Measurements from ENCODE around the gene ZEB1. TPM values are rescaled to one million over a fixed set of nuclear protein-coding genes. Genes with fewer than 3 reads are reported as not detected.

The ZEB1 gene
- polyA plus RNA-seq (2013, experiment 1 of 2), result 4.6 TPM
- 9.0 TPM for polyA plus RNA-seq (2013, experiment 2 of 2)

DNA sequence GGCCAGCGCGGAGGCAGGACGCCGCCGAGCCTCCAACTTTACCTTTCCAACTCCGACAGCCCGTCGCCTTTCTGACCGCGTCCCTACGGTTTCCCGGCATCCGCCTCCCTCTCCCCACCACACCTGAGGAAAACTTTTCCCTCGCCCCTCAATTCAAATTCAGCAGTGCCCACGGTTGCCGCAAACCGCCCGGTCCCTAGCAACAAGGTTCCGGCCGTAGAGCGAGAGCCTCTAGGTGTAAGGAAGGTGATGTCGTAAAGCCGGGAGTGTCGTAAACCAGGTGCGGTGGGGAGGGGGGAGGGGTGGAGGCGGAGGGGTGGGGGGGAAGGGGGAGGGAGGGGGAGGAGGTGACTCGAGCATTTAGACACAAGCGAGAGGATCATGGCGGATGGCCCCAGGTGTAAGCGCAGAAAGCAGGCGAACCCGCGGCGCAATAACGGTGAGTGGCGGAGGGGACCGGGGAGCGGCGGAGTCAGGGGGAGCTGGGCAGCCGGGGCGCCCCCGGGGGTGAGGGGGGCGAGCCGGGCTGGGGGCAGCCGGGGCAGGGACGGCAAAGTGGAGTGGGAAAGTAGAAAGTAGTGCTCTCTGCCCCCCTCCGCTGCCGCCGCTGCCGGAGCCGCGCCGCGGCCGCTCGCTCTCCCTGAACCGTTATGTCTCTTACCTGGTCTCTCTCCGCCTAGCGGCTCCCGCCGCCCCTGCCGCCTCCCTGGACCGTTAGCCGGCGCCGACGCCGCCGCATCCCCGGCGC is at the start of gene ZEB1:
Gene ZEB1, plus strand, starts transcription at position 363 of the 748 bp plus-strand sequence. Its CDS starts 19 bp downstream, at position 382.
- H3K27me3 ChIP-seq (ENCODE audit: insufficient read depth, low read length), result peaks cover 72% of the 10 kb centered on the region
- under 1% methylated on average over 66 of the region's 71 CpGs for WGBS
- peak within 1 kb of the TSS; percentile 66 for H3K9ac ChIP-seq (ENCODE audit: low read depth, low read length)
- no peaks in the 10 kb centered on the region for H3K9me3 ChIP-seq (ENCODE audit: insufficient read depth, low read depth, low read length)
- H3K4me3 ChIP-seq (ENCODE audit: low read length), result peak within 1 kb of the TSS; percentile 100
- H3K4me1 ChIP-seq (ENCODE audit: insufficient read depth, low read length), result peaks cover 8% of the 10 kb centered on the region; the same call in 1 of the 2 replicates
- H3K27ac ChIP-seq (ENCODE audit: low read depth, low read length), result peak within 1 kb of the TSS; percentile 34; the same call in 1 of the 2 replicates
- H3K36me3 ChIP-seq (ENCODE audit: insufficient read depth, low read length), result no peaks in the 10 kb centered on the region

DNA sequence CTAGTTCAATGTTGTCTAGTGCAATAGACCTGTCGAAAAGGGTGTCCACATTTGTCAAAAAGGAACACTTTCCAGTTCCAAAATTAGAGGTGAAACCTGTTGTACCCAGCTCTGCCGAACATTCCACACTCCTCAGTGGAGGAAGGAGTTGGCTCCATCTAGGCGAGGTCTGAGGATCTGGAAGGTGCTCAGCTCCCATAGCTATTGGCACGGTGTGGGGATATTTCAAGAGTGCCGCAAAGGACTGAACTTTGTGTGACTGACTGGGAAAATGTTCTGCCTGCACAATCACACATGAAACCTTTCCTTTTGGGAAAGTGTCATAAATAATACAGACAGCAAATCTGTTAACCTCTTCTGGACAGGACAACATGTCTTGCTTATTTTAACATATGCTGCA is 48.1 kb upstream of the ZEB1 start:
- WGBS, result 96% methylated on average over 5 of the region's 5 CpGs
- Histone ChIP-seq H3K4me1 (ENCODE audit: insufficient read depth, low read length) (no peaks in the 10 kb centered on the region), H3K4me3 (ENCODE audit: low read length) (no peak overlapping the region), H3K27ac (ENCODE audit: low read depth, low read length) (no peak overlapping the region), H3K9me3 (ENCODE audit: insufficient read depth, low read depth, low read length) (no peaks in the 10 kb centered on the region), H3K36me3 (ENCODE audit: insufficient read depth, low read length) (no peaks in the 10 kb centered on the region), H3K27me3 (ENCODE audit: insufficient read depth, low read length) (no peaks in the 10 kb centered on the region), H3K9ac (ENCODE audit: low read depth, low read length) (no peak overlapping the region)

GRCh38 chr10:31272841-31273240 is 46.2 kb upstream of the ZEB1 start:
- H3K9me3 ChIP-seq (ENCODE audit: insufficient read depth, low read depth, low read length), result no peaks in the 10 kb centered on the region
- no peaks in the 10 kb centered on the region for H3K4me1 ChIP-seq (ENCODE audit: insufficient read depth, low read length)
- no peaks in the 10 kb centered on the region for H3K36me3 ChIP-seq (ENCODE audit: insufficient read depth, low read length)
- WGBS, result 94% methylated on average over 1 of the region's 1 CpG
- no peak overlapping the region for H3K4me3 ChIP-seq (ENCODE audit: low read length)
- H3K9ac ChIP-seq (ENCODE audit: low read depth, low read length), result no peak overlapping the region
- no peak overlapping the region for H3K27ac ChIP-seq (ENCODE audit: low read depth, low read length)
- no peaks in the 10 kb centered on the region for H3K27me3 ChIP-seq (ENCODE audit: insufficient read depth, low read length)

DNA sequence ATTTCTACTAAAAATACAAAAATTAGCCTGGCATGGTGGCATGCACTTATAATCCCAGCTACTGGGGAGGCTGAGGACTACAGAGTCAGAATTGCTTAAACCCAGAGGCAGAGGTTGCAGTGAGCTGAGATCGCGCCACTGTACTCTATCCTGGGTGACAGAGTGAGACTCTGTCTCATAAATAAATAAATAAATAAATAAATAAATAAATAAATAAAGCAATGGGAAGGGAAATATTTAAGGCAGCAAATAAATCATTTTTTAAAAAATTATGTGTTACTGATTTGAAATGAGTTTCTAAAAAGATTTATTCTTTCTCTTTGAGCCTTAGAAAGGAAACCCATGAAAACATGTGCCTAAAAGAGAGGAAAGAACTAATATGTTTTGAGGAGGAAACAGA is 45.2 kb upstream of the ZEB1 start:
- no peak overlapping the region for H3K4me3 ChIP-seq (ENCODE audit: low read length)

GRCh38 chr10:31274310-31274709 is 44.7 kb upstream of the ZEB1 start:
- Histone ChIP-seq H3K9me3 (ENCODE audit: insufficient read depth, low read depth, low read length) (no peaks in the 10 kb centered on the region), H3K4me1 (ENCODE audit: insufficient read depth, low read length) (no peaks in the 10 kb centered on the region), H3K4me3 (ENCODE audit: low read length) (no peak overlapping the region), H3K36me3 (ENCODE audit: insufficient read depth, low read length) (no peaks in the 10 kb centered on the region), H3K27ac (ENCODE audit: low read depth, low read length) (no peak overlapping the region), H3K9ac (ENCODE audit: low read depth, low read length) (no peak overlapping the region), H3K27me3 (ENCODE audit: insufficient read depth, low read length) (no peaks in the 10 kb centered on the region)
- WGBS, result 80% methylated on average over 2 of the region's 2 CpGs

More for the DNA sequence above, 45.2 kb upstream of the ZEB1 start:
- H3K9ac ChIP-seq (ENCODE audit: low read depth, low read length), result no peak overlapping the region
- no peaks in the 10 kb centered on the region for H3K4me1 ChIP-seq (ENCODE audit: insufficient read depth, low read length)
- H3K9me3 ChIP-seq (ENCODE audit: insufficient read depth, low read depth, low read length), result no peaks in the 10 kb centered on the region
- no peak overlapping the region for H3K27ac ChIP-seq (ENCODE audit: low read depth, low read length)
- no peaks in the 10 kb centered on the region for H3K27me3 ChIP-seq (ENCODE audit: insufficient read depth, low read length)
- no CpG with 5 or more reads among the region's 2 CpGs for WGBS
- no peaks in the 10 kb centered on the region for H3K36me3 ChIP-seq (ENCODE audit: insufficient read depth, low read length)

DNA sequence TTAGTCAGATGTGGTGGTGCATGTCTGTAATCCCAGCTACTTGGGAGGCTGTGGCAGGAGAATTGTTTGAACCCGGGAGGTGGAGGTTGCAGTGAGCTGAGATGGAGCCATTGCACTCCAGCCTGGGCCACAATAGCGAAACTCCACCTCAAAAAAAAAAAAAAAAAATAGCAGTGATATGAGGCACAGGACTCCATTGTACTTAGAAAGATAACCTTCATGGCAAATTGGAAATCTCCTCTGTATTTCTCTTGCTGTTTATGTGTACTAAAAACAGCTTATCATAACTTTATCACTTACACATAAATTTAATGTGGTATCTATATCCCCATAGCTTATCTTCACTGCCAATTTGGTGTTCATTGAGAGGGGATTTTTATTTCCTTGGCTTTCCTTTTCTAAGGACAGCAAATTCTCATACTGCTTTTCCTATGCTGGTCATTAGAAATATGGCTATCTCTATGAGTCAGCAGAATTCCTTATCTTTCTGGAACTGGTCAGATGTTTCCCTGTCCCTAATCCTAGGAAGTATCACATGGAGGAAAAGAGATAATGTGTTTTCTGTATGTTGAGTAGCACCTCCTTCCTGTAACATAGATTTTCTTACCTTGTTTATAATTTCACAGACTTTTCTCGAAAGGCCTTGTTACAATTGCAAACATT is 40.6 kb upstream of the ZEB1 start:
- no peaks in the 10 kb centered on the region for H3K4me1 ChIP-seq (ENCODE audit: insufficient read depth, low read length)
- no peak overlapping the region for H3K4me3 ChIP-seq (ENCODE audit: low read length)
- H3K9ac ChIP-seq (ENCODE audit: low read depth, low read length), result no peak overlapping the region
- H3K27me3 ChIP-seq (ENCODE audit: insufficient read depth, low read length), result no peaks in the 10 kb centered on the region
- H3K9me3 ChIP-seq (ENCODE audit: insufficient read depth, low read depth, low read length), result 0 out of 2 replicates have a peak, but pooled peaks cover 6% of the 10 kb centered on the region
- WGBS, result 98% methylated on average over 3 of the region's 3 CpGs
- H3K36me3 ChIP-seq (ENCODE audit: insufficient read depth, low read length), result no peaks in the 10 kb centered on the region
- no peak overlapping the region for H3K27ac ChIP-seq (ENCODE audit: low read depth, low read length)

DNA sequence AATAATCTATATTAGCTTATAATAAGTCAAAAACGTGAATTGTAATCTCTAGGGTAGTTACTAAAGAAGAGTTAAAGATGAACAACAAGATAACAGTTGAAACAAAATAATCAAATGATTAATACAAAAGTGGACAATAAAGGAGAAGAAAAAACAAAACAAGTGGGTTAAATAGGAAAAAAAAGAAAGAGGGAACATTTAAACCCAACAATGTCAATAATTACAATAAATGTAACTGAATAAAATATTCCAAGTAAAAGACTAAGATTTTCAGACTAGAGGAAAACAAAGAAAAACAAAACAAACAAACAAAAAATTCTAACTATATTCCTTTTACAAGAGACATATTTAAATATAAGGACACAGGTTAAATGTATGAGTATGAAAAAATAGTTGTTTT is 38.0 kb upstream of the ZEB1 start:
- H3K27me3 ChIP-seq (ENCODE audit: insufficient read depth, low read length), result no peaks in the 10 kb centered on the region
- H3K4me1 ChIP-seq (ENCODE audit: insufficient read depth, low read length), result no peaks in the 10 kb centered on the region
- H3K27ac ChIP-seq (ENCODE audit: low read depth, low read length), result no peak overlapping the region
- H3K4me3 ChIP-seq (ENCODE audit: low read length), result no peak overlapping the region
- H3K36me3 ChIP-seq (ENCODE audit: insufficient read depth, low read length), result no peaks in the 10 kb centered on the region
- no peak overlapping the region for H3K9ac ChIP-seq (ENCODE audit: low read depth, low read length)
- no CpG with 5 or more reads among the region's 1 CpG for WGBS
- 0 out of 2 replicates have a peak, but pooled peaks cover 6% of the 10 kb centered on the region for H3K9me3 ChIP-seq (ENCODE audit: insufficient read depth, low read depth, low read length)

- no peaks in the 10 kb centered on the region for H3K4me1 ChIP-seq (ENCODE audit: insufficient read depth, low read length)
- H3K4me3 ChIP-seq (ENCODE audit: low read length), result no peak overlapping the region
- H3K9ac ChIP-seq (ENCODE audit: low read depth, low read length), result no peak overlapping the region
- H3K27me3 ChIP-seq (ENCODE audit: insufficient read depth, low read length), result no peaks in the 10 kb centered on the region
- no peak overlapping the region for H3K27ac ChIP-seq (ENCODE audit: low read depth, low read length)
- H3K36me3 ChIP-seq (ENCODE audit: insufficient read depth, low read length), result no peaks in the 10 kb centered on the region
- H3K9me3 ChIP-seq (ENCODE audit: insufficient read depth, low read depth, low read length), result no peaks in the 10 kb centered on the region
These were observed 31.0 kb upstream of the ZEB1 start for GRCh38 chr10:31288001-31288400.

- Histone ChIP-seq H3K27me3 (ENCODE audit: insufficient read depth, low read length) (no peaks in the 10 kb centered on the region), H3K9me3 (ENCODE audit: insufficient read depth, low read depth, low read length) (no peaks in the 10 kb centered on the region), H3K36me3 (ENCODE audit: insufficient read depth, low read length) (no peaks in the 10 kb centered on the region), H3K27ac (ENCODE audit: low read depth, low read length) (no peak overlapping the region), H3K4me3 (ENCODE audit: low read length) (no peak overlapping the region), H3K4me1 (ENCODE audit: insufficient read depth, low read length) (no peaks in the 10 kb centered on the region), H3K9ac (ENCODE audit: low read depth, low read length) (no peak overlapping the region)
- 96% methylated on average over 1 of the region's 1 CpG for WGBS
These were observed 30.1 kb upstream of the ZEB1 start for GRCh38 chr10:31288962-31289361.

GRCh38 chr10:31290386-31290785 is 28.6 kb upstream of the ZEB1 start:
- Histone ChIP-seq H3K27ac (ENCODE audit: low read depth, low read length) (no peak overlapping the region), H3K4me1 (ENCODE audit: insufficient read depth, low read length) (no peaks in the 10 kb centered on the region), H3K36me3 (ENCODE audit: insufficient read depth, low read length) (no peaks in the 10 kb centered on the region), H3K4me3 (ENCODE audit: low read length) (no peak overlapping the region), H3K27me3 (ENCODE audit: insufficient read depth, low read length) (no peaks in the 10 kb centered on the region), H3K9ac (ENCODE audit: low read depth, low read length) (no peak overlapping the region), H3K9me3 (ENCODE audit: insufficient read depth, low read depth, low read length) (no peaks in the 10 kb centered on the region)
- 83% methylated on average over 2 of the region's 3 CpGs for WGBS

DNA sequence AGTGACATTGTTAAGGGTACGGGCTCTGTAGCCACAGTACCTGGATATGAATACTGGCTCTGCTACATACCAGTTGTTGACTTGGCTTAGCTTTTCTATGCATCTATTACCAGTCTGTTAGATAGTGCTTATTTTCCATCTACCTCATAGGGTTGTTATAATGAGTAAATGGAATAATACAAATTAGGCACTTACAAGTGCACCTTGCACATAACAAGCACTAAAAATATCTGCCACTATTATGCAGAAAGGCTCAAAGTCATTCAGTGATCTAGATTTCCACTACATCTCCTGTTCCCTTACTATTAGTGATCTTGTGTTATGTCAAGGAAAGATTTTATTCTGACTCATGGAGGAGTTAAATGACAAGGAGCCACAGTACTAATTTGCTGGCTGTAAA is 27.9 kb upstream of the ZEB1 start:
- no peak overlapping the region for H3K4me3 ChIP-seq (ENCODE audit: low read length)
- no peaks in the 10 kb centered on the region for H3K36me3 ChIP-seq (ENCODE audit: insufficient read depth, low read length)
- no peak overlapping the region for H3K27ac ChIP-seq (ENCODE audit: low read depth, low read length)
- 94% methylated on average over 1 of the region's 1 CpG for whole genome bisulfite sequencing
- H3K27me3 ChIP-seq (ENCODE audit: insufficient read depth, low read length), result no peaks in the 10 kb centered on the region
- no peak overlapping the region for H3K9ac ChIP-seq (ENCODE audit: low read depth, low read length)
- no peaks in the 10 kb centered on the region for H3K4me1 ChIP-seq (ENCODE audit: insufficient read depth, low read length)
- no peaks in the 10 kb centered on the region for H3K9me3 ChIP-seq (ENCODE audit: insufficient read depth, low read depth, low read length)

Measured in HUES64 (cell line).